Measurements from ENCODE around the gene SERPINB13. TPM values are rescaled to one million over a fixed set of nuclear protein-coding genes. Genes with fewer than 3 reads are reported as not detected.

Gene SERPINB13
- total RNA-seq, 2 experiments from 2014 or later: not detected

- Mint-ChIP-seq H3K36me3 (ENCODE audit: low read depth) (no peaks in the 10 kb centered on the region), H3K4me3 (no peak overlapping the region), H3K9me3 (no peaks in the 10 kb centered on the region), H3K4me1 (no peaks in the 10 kb centered on the region), H3K27me3 (peaks cover 5% of the 10 kb centered on the region), H3K27ac (no peak overlapping the region)
- no peak for DNase-seq
- POLR2A ChIA-PET: no interaction called here
- CTCF ChIA-PET: no interaction called here
These were observed 9.8 kb downstream of the SERPINB13 start for GRCh38 chr18:63596964-63597363.

GRCh38 chr18:63603355-63603754, 16.2 kb downstream of the SERPINB13 start:
- Mint-ChIP-seq H3K36me3 (ENCODE audit: low read depth) (no peaks in the 10 kb centered on the region), H3K27ac (no peak overlapping the region), H3K27me3 (peaks cover 4% of the 10 kb centered on the region), H3K9me3 (no peaks in the 10 kb centered on the region), H3K4me3 (no peak overlapping the region), H3K4me1 (no peaks in the 10 kb centered on the region)
- POLR2A ChIA-PET: no interaction called here
- no peak for DNase-seq
- CTCF ChIA-PET: no interaction called here

- Mint-ChIP-seq H3K27ac (no peak overlapping the region), H3K9me3 (no peaks in the 10 kb centered on the region), H3K4me1 (no peaks in the 10 kb centered on the region), H3K27me3 (peaks cover 4% of the 10 kb centered on the region), H3K4me3 (no peak overlapping the region), H3K36me3 (ENCODE audit: low read depth) (no peaks in the 10 kb centered on the region)
- CTCF ChIA-PET: no interaction called here
- DNase-seq: no peak
- POLR2A ChIA-PET: no interaction called here
These were observed 16.6 kb downstream of the SERPINB13 start for GRCh38 chr18:63603772-63604171.

GRCh38 chr18:63604791-63605567, 17.8 kb downstream of the SERPINB13 start:
- no peaks in the 10 kb centered on the region for H3K4me1 Mint-ChIP-seq
- no peak overlapping the region for H3K4me3 Mint-ChIP-seq
- H3K9me3 Mint-ChIP-seq: no peaks in the 10 kb centered on the region
- no peak for DNase-seq
- no peaks in the 10 kb centered on the region for H3K36me3 Mint-ChIP-seq (ENCODE audit: low read depth)
- ChIA-PET POLR2A (no interaction called here), CTCF (interaction anchor here (0.8 kb wide), 1 partner anchor 27 kb away, joined by 4 read pairs; no protein-coding TSS in a partner anchor)
- no peak overlapping the region for H3K27ac Mint-ChIP-seq
- peaks cover 4% of the 10 kb centered on the region for H3K27me3 Mint-ChIP-seq

- no peaks in the 10 kb centered on the region for H3K9me3 Mint-ChIP-seq
These were observed 19.4 kb downstream of the SERPINB13 start for GRCh38 chr18:63606526-63606925.

GRCh38 chr18:63613420-63613819, 26.3 kb downstream of the SERPINB13 start:
- CTCF ChIA-PET: no interaction called here
- no peak overlapping the region for H3K4me3 Mint-ChIP-seq
- POLR2A ChIA-PET: no interaction called here
- no peaks in the 10 kb centered on the region for H3K9me3 Mint-ChIP-seq
- H3K36me3 Mint-ChIP-seq (ENCODE audit: low read depth): no peaks in the 10 kb centered on the region
- H3K27ac Mint-ChIP-seq: no peak overlapping the region
- H3K27me3 Mint-ChIP-seq: peaks cover 3% of the 10 kb centered on the region
- no peaks in the 10 kb centered on the region for H3K4me1 Mint-ChIP-seq
- DNase-seq: no peak

More at GRCh38 chr18:63606526-63606925, 19.4 kb downstream of the SERPINB13 start:
- Mint-ChIP-seq H3K27ac (no peak overlapping the region), H3K27me3 (peaks cover 7% of the 10 kb centered on the region), H3K4me1 (no peaks in the 10 kb centered on the region), H3K4me3 (no peak overlapping the region), H3K36me3 (ENCODE audit: low read depth) (no peaks in the 10 kb centered on the region)
- CTCF ChIA-PET: interaction anchor here (1.1 kb wide), 1 partner anchor 112 kb away, joined by 3 read pairs; no protein-coding TSS in a partner anchor
- POLR2A ChIA-PET: no interaction called here
- no peak for DNase-seq

GRCh38 chr18:63617049-63617914, 30.1 kb downstream of the SERPINB13 start:
- Mint-ChIP-seq H3K4me1 (no peaks in the 10 kb centered on the region), H3K27me3 (no peaks in the 10 kb centered on the region), H3K36me3 (ENCODE audit: low read depth) (no peaks in the 10 kb centered on the region), H3K27ac (no peak overlapping the region), H3K4me3 (no peak overlapping the region), H3K9me3 (no peaks in the 10 kb centered on the region)
- DNase-seq: no peak
- ChIA-PET POLR2A (no interaction called here), CTCF (no interaction called here)

GRCh38 chr18:63617915-63618234, 30.7 kb downstream of the SERPINB13 start:
- no peaks in the 10 kb centered on the region for H3K9me3 Mint-ChIP-seq
- ChIA-PET POLR2A (no interaction called here), CTCF (no interaction called here)
- no peaks in the 10 kb centered on the region for H3K27me3 Mint-ChIP-seq
- no peaks in the 10 kb centered on the region for H3K36me3 Mint-ChIP-seq (ENCODE audit: low read depth)
- no peak overlapping the region for H3K27ac Mint-ChIP-seq
- no peaks in the 10 kb centered on the region for H3K4me1 Mint-ChIP-seq
- no peak overlapping the region for H3K4me3 Mint-ChIP-seq
- no peak for DNase-seq

GRCh38 chr18:63619661-63620060, 32.5 kb downstream of the SERPINB13 start:
- no peaks in the 10 kb centered on the region for H3K36me3 Mint-ChIP-seq (ENCODE audit: low read depth)
- no peaks in the 10 kb centered on the region for H3K4me1 Mint-ChIP-seq
- ChIA-PET POLR2A (no interaction called here), CTCF (no interaction called here)
- H3K27ac Mint-ChIP-seq: no peak overlapping the region
- DNase-seq: no peak
- no peaks in the 10 kb centered on the region for H3K27me3 Mint-ChIP-seq
- no peak overlapping the region for H3K4me3 Mint-ChIP-seq
- peaks cover 9% of the 10 kb centered on the region for H3K9me3 Mint-ChIP-seq

- POLR2A ChIA-PET: no interaction called here
- no peak for DNase-seq
- H3K4me3 Mint-ChIP-seq: no peak overlapping the region
- CTCF ChIA-PET: no interaction called here
- H3K27ac Mint-ChIP-seq: no peak overlapping the region
- peaks cover 24% of the 10 kb centered on the region for H3K9me3 Mint-ChIP-seq
- no peaks in the 10 kb centered on the region for H3K27me3 Mint-ChIP-seq
- no peaks in the 10 kb centered on the region for H3K36me3 Mint-ChIP-seq (ENCODE audit: low read depth)
- no peaks in the 10 kb centered on the region for H3K4me1 Mint-ChIP-seq
These were observed 37.7 kb downstream of the SERPINB13 start for GRCh38 chr18:63624863-63625262.

- Mint-ChIP-seq H3K27me3 (no peaks in the 10 kb centered on the region), H3K4me1 (no peaks in the 10 kb centered on the region), H3K27ac (no peak overlapping the region), H3K4me3 (no peak overlapping the region), H3K36me3 (ENCODE audit: low read depth) (no peaks in the 10 kb centered on the region), H3K9me3 (peaks cover 24% of the 10 kb centered on the region)
- ChIA-PET POLR2A (no interaction called here), CTCF (no interaction called here)
- no peak for DNase-seq
These were observed 39.3 kb downstream of the SERPINB13 start for GRCh38 chr18:63626431-63626830.

GRCh38 chr18:63627819-63628218, 40.7 kb downstream of the SERPINB13 start:
- DNase-seq: no peak
- no peak overlapping the region for H3K27ac Mint-ChIP-seq
- H3K4me1 Mint-ChIP-seq: no peaks in the 10 kb centered on the region
- ChIA-PET POLR2A (no interaction called here), CTCF (no interaction called here)
- peaks cover 24% of the 10 kb centered on the region for H3K9me3 Mint-ChIP-seq
- H3K4me3 Mint-ChIP-seq: no peak overlapping the region
- no peaks in the 10 kb centered on the region for H3K27me3 Mint-ChIP-seq
- no peaks in the 10 kb centered on the region for H3K36me3 Mint-ChIP-seq (ENCODE audit: low read depth)

- CTCF ChIA-PET: no interaction called here
- no peak overlapping the region for H3K27ac Mint-ChIP-seq
- POLR2A ChIA-PET: no interaction called here
These were observed 50.6 kb downstream of the SERPINB13 start for GRCh38 chr18:63637703-63638102.

More at GRCh38 chr18:63637703-63638102, 50.6 kb downstream of the SERPINB13 start:
- H3K4me1 Mint-ChIP-seq: no peaks in the 10 kb centered on the region
- H3K36me3 Mint-ChIP-seq (ENCODE audit: low read depth): no peaks in the 10 kb centered on the region
- no peaks in the 10 kb centered on the region for H3K27me3 Mint-ChIP-seq
- DNase-seq: no peak
- H3K9me3 Mint-ChIP-seq: no peaks in the 10 kb centered on the region
- no peak overlapping the region for H3K4me3 Mint-ChIP-seq

Measured in activated CD4-positive, alpha-beta memory T cell treated with anti-CD3 and anti-CD28 coated beads, Interleukin-2, amount 10 ng/mL, durations not matched to agents 7 days and 5 days (primary cell).